ENCODE data around the gene CDK18. TPM values are rescaled to one million over a fixed set of nuclear protein-coding genes. Genes with fewer than 3 reads are reported as not detected.

The CDK18 gene
- total and polyA plus RNA-seq, 9 of the 15 experiments (the other 6 are each of a cell fraction or from before 2014, with no cell fraction given), result 0.05 to 0.69 (median 0.17) TPM; not detected in 2

- no peak for TF ChIP-seq NKRF (IDR thresholded peaks at IDR 0.05; ENCODE audit: borderline replicate concordance)
- TF ChIP-seq ZNF830 (CRISPR knock-in tag; IDR thresholded peaks at IDR 0.05), result no peak
- TF ChIP-seq TCF3 (CRISPR knock-in tag; IDR thresholded peaks at IDR 0.05), result no peak
- peak; percentile 31; the same call in 1 of the 2 replicates for TF ChIP-seq CTBP1 (IDR thresholded peaks at IDR 0.05; ENCODE audit: borderline replicate concordance)
- peak; percentile 84 to 90 for TF ChIP-seq RAD21 (CRISPR knock-in tag; conservative IDR thresholded peaks at IDR 0.05 in 1 of 2, IDR thresholded peaks at IDR 0.05 in 1 of 2)
- TF ChIP-seq HOXB6 (CRISPR knock-in tag; IDR thresholded peaks at IDR 0.05; ENCODE audit: borderline replicate concordance), result no peak
- TF ChIP-seq ATF7 (IDR thresholded peaks at IDR 0.05), result 0 out of 2 replicates have a peak, but pooled peaks have one; percentile 37
- TF ChIP-seq CEBPG (CRISPR knock-in tag; IDR thresholded peaks at IDR 0.05), result peak; percentile 84
- peak; percentile 69 to 81 for TF ChIP-seq CEBPG (tag; conservative IDR thresholded peaks at IDR 0.05 in 1 of 2, IDR thresholded peaks at IDR 0.05 in 1 of 2)
- TF ChIP-seq MIER1 (IDR thresholded peaks at IDR 0.05; ENCODE audit: low read depth), result peak; percentile 81; the same call in 1 of the 2 replicates
- no peak for TF ChIP-seq SAFB (IDR thresholded peaks at IDR 0.05; ENCODE audit: borderline replicate concordance, low read depth, low read length)
- TF ChIP-seq MECOM (CRISPR knock-in tag; IDR thresholded peaks at IDR 0.05), result no peak
Observed at GRCh38 chr1:205488074-205488723, 16.3 kb upstream of the CDK18 start (continued).
